SK-N-SH (cell line): ENCODE measurements around the gene PDZD2. TPM values are rescaled to one million over a fixed set of nuclear protein-coding genes. Genes with fewer than 3 reads are reported as not detected.

ENCODE experiments used
- CTCF ChIA-PET: fragments of 300-600, 350-600 bp; formaldehyde crosslinking; extraction: SDS; loops from one replicate; lab custom pipeline; 2021; lab: Yijun Ruan, JAX
- POLR2A ChIA-PET: fragments of 350-600 bp; sonication (Branson Sonifier 250); formaldehyde crosslinking; extraction: SDS; loops from one replicate; lab custom pipeline; 2020; ENCODE audit warnings: antibody characterized with exemption, inconsistent platforms; lab: Yijun Ruan, JAX
- DNase-seq: peaks from one replicate; pipeline ENCODE4 v3.0.0; 2012
- H2AFZ ChIP-seq: fragments of 200-600 bp; sonication (generic); 2 replicates; pipeline ENCODE4 v1.8.1; 2016; ENCODE audit warnings: antibody characterized with exemption, mild to moderate bottlenecking, low read depth
- H3F3A ChIP-seq: fragments of 200-600 bp; sonication (generic); replicated peaks from 2 replicates; pipeline ENCODE3; 2016; ENCODE audit warnings: antibody characterized with exemption, mild to moderate bottlenecking; ENCODE audit not compliant: insufficient read depth
- H3K27ac ChIP-seq, 2 experiments: fragments of 200-500 bp in 1 of 2; fragments of 200-600 bp in 1 of 2; sonication (Bioruptor generic) in 1 of 2; sonication (generic), shearing (Covaris generic) in 1 of 2; 2 replicates each; pipeline versions ENCODE4 v1.5.1 to v1.6.1; 2014 to 2016; ENCODE audit warnings: low read depth in 2 of 2, inconsistent platforms in 1 of 2, low read length in 1 of 2, mild to moderate bottlenecking in 1 of 2, mixed read lengths in 1 of 2
- H3K27me3 ChIP-seq: fragments of 200-600 bp; sonication (generic), shearing (Covaris generic); 2 replicates; pipeline ENCODE4 v1.6.1; 2016; ENCODE audit warnings: mixed run types; ENCODE audit not compliant: insufficient read depth
- H3K36me3 ChIP-seq, 2 experiments: fragments of 200-500 bp in 1 of 2; fragments of 200-600 bp in 1 of 2; sonication (Bioruptor generic) in 1 of 2; sonication (generic) in 1 of 2; replicated peaks in 1 of 2; 2 replicates each; pipeline versions ENCODE3 to v1.5.1; 2014 to 2016; ENCODE audit warnings: low read length in 1 of 2, mild to moderate bottlenecking in 1 of 2; ENCODE audit not compliant: insufficient read depth in 2 of 2, control insufficient read depth in 1 of 2
- H3K4me1 ChIP-seq, 2 experiments: fragments of 200-500 bp in 1 of 2; fragments of 200-600 bp in 1 of 2; sonication (Bioruptor generic) in 1 of 2; sonication (generic), shearing (Covaris generic) in 1 of 2; 2 replicates each; pipeline versions ENCODE4 v1.5.1 to v1.6.1; 2014 to 2016; ENCODE audit warnings: low read depth in 1 of 2, low read length in 1 of 2, mixed run types in 1 of 2; ENCODE audit not compliant: insufficient read depth in 2 of 2, control insufficient read depth in 1 of 2
- H3K4me2 ChIP-seq: fragments of 200-600 bp; sonication (generic), shearing (Covaris generic); 2 replicates; pipeline ENCODE4 v1.6.1; 2017; ENCODE audit warnings: mixed run types
- H3K4me3 ChIP-seq, 2 experiments: fragments of 200-500 bp in 1 of 2; fragments of 200-600 bp in 1 of 2; sonication (Bioruptor generic) in 1 of 2; sonication (generic), shearing (Covaris generic) in 1 of 2; 2 replicates each; pipeline versions ENCODE4 v1.5.1 to v1.8.1; 2014 to 2016; ENCODE audit warnings: low read depth in 2 of 2, inconsistent platforms in 1 of 2, low read length in 1 of 2, mild to moderate bottlenecking in 1 of 2, mixed read lengths in 1 of 2, moderate library complexity in 1 of 2
- H3K79me2 ChIP-seq: fragments of 200-600 bp; sonication (generic); 2 replicates; pipeline ENCODE4 v1.8.1; 2017; ENCODE audit warnings: mild to moderate bottlenecking; ENCODE audit not compliant: insufficient read depth
- H3K9ac ChIP-seq: fragments of 200-600 bp; sonication (generic); 2 replicates; pipeline ENCODE4 v1.6.1; 2017; ENCODE audit warnings: mixed run types
- H3K9me2 ChIP-seq: fragments of 200-600 bp; sonication (generic); 2 replicates; pipeline ENCODE4 v1.6.1; 2017; ENCODE audit warnings: mixed run types
- H3K9me3 ChIP-seq: fragments of 200-600 bp; sonication (generic); 2 replicates; pipeline ENCODE4 v1.6.1; 2017; ENCODE audit warnings: mixed run types, mild to moderate bottlenecking, moderate library complexity
- H4K20me1 ChIP-seq: fragments of 200-600 bp; sonication (generic); 2 replicates; pipeline ENCODE4 v1.6.1; 2017; ENCODE audit warnings: mild to moderate bottlenecking, mixed run types; ENCODE audit not compliant: insufficient read depth
- CTCF ChIP-seq: fragments of 200-600 bp; sonication (generic); IDR thresholded peaks from 2 replicates; pipeline ENCODE4 v1.6.1; 2017; ENCODE audit warnings: antibody characterized with exemption, mild to moderate bottlenecking, moderate library complexity
- EP300 ChIP-seq, 2 experiments: IDR thresholded peaks; 2 replicates each; pipeline versions ENCODE4 v1.4.0 to v1.6.1; 2012; ENCODE audit warnings: borderline replicate concordance in 1 of 2, low read depth in 1 of 2, low read length in 1 of 2
- EZH2phosphoT487 ChIP-seq: fragments of 200-600 bp; sonication (generic); IDR thresholded peaks from 2 replicates; pipeline ENCODE4 v1.6.1; 2017; ENCODE audit warnings: low read depth, mixed run types, mild to moderate bottlenecking, antibody characterized with exemption, moderate library complexity, borderline replicate concordance
- GABPA ChIP-seq: IDR thresholded peaks from 2 replicates; pipeline ENCODE4 v1.4.0; 2012; ENCODE audit warnings: low read depth, mild to moderate bottlenecking
- GATA2 ChIP-seq: sonication (generic); formaldehyde crosslinking; IDR thresholded peaks from 2 replicates; pipeline ENCODE4 v1.5.0; 2020; ENCODE audit warnings: mild to moderate bottlenecking, missing genetic modification reagents
- IRF3 ChIP-seq: fragments of 150-350 bp; IDR thresholded peaks from 2 replicates; pipeline ENCODE4 v1.6.1; 2016; ENCODE audit warnings: mild to moderate bottlenecking, low read depth, low read length
- MEF2A ChIP-seq: IDR thresholded peaks from 2 replicates; pipeline ENCODE4 v1.4.0; 2012; ENCODE audit warnings: low read depth, borderline replicate concordance
- MXI1 ChIP-seq: IDR thresholded peaks from 2 replicates; pipeline ENCODE4 v1.6.1; 2012; ENCODE audit warnings: mild to moderate bottlenecking, low read depth, low read length, improper control_type of control experiment
- NFIC ChIP-seq: IDR thresholded peaks from 2 replicates; pipeline ENCODE4 v1.4.0; 2012; ENCODE audit warnings: borderline replicate concordance
- NRF1 ChIP-seq: IDR thresholded peaks from 2 replicates; pipeline ENCODE4 v1.6.1; 2012; ENCODE audit warnings: low read depth, mild to moderate bottlenecking, low read length
- POLR2AphosphoS5 ChIP-seq: IDR thresholded peaks from 2 replicates; pipeline ENCODE4 v1.6.1; 2012; ENCODE audit warnings: low read depth, low read length
- RCOR1 ChIP-seq: fragments of 150-350 bp; IDR thresholded peaks from 2 replicates; pipeline ENCODE4 v1.6.1; 2017; ENCODE audit warnings: antibody characterized with exemption, low read length
- RFX5 ChIP-seq: IDR thresholded peaks from 2 replicates; pipeline ENCODE4 v1.6.1; 2012; ENCODE audit warnings: mild to moderate bottlenecking, improper control_type of control experiment, low read length
- RXRA ChIP-seq: IDR thresholded peaks from 2 replicates; pipeline ENCODE4 v1.4.0; 2012; ENCODE audit warnings: low read depth, mild to moderate bottlenecking, borderline replicate concordance
- SMC3 ChIP-seq: IDR thresholded peaks from 2 replicates; pipeline ENCODE4 v1.6.1; 2012; ENCODE audit warnings: low read depth, low read length, improper control_type of control experiment
- TAF1 ChIP-seq: IDR thresholded peaks from 2 replicates; pipeline ENCODE4 v1.6.1; 2012; ENCODE audit warnings: low read depth, mild to moderate bottlenecking, low read length, moderate library complexity, borderline replicate concordance
- TEAD4 ChIP-seq: IDR thresholded peaks from 2 replicates; pipeline ENCODE4 v1.4.0; 2012; ENCODE audit warnings: mild to moderate bottlenecking, borderline replicate concordance; ENCODE audit not compliant: insufficient read depth
- USF2 ChIP-seq: fragments of 150-350 bp; IDR thresholded peaks from 2 replicates; pipeline ENCODE4 v1.6.1; 2017; ENCODE audit warnings: antibody characterized with exemption, low read length, low read depth, borderline replicate concordance
- YY1 ChIP-seq: IDR thresholded peaks from 2 replicates; pipeline ENCODE4 v1.4.0; 2012; ENCODE audit warnings: low read depth, mild to moderate bottlenecking
- ZBTB33 ChIP-seq: IDR thresholded peaks from 2 replicates; pipeline ENCODE4 v1.4.0; 2012; ENCODE audit warnings: low read depth, borderline replicate concordance
- WGBS: methylation state at CpG from one replicate; pipeline ENCODE4 v1.1.6; 2017; ENCODE audit warnings: low lambda C conversion rate; 5-methylcytosine and 5-hydroxymethylcytosine counted together
- polyA plus RNA-seq, 3 experiments: library from polyadenylated mRNA; depleted of rRNA; stranded (reverse); fragments of >200 nt; gene quantifications; 2 replicates each; pipeline ENCODE4 v1.2.3, GENCODE V29; 2012
- TF ChIP-seq, protein P1 (sequence below): IDR thresholded peaks from 2 replicates; pipeline ENCODE4; 2012

PDZD2 gene
- polyA plus RNA-seq, 1 of the 3 experiments (the other 2 are of a cell fraction), result 0.13 TPM

DNA sequence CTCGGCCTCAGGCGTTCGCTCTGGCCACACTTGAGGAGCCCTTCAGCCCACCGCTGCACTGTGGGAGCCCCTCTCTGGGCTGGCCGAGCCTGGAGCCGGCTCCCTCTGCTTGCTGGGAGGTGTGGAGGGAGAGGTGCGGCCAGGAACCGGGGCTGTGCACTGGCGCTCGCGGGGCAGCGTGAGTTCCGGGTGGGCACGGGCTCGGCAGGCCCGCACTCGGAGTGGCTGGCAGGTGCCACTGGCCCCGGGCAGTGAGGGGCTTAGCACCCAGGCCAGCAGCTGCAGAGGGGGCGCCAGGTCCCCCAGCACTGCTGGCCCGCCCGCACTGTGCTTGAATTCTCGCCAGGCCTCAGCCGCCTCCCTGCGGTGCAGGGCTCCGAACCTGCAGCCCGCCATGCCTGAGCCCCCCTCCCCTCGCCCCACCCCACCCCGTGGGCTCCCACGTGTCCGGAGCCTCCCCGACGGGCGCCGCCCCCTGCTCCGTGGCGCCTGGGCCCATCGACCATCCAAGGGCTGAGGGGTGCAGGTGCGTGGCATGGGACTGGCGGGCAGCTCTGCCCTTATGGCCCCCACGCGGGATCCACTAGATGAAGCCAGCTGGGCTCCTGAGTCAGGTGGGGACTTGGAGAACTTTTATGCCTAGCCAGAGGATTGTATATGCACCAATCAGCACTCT is 138.2 kb downstream of the PDZD2 start (continued):
- TF ChIP-seq, protein P1, sequence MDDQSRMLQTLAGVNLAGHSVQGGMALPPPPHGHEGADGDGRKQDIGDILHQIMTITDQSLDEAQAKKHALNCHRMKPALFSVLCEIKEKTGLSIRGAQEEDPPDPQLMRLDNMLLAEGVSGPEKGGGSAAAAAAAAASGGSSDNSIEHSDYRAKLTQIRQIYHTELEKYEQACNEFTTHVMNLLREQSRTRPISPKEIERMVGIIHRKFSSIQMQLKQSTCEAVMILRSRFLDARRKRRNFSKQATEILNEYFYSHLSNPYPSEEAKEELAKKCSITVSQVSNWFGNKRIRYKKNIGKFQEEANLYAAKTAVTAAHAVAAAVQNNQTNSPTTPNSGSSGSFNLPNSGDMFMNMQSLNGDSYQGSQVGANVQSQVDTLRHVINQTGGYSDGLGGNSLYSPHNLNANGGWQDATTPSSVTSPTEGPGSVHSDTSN, result no peak
- TF ChIP-seq ZBTB33 (no peak), RXRA (no peak), GABPA (no peak), SMC3 (no peak), MXI1 (no peak), POLR2AphosphoS5 (no peak), MEF2A (no peak), EZH2phosphoT487 (no peak), TAF1 (no peak)

- Histone ChIP-seq H3K27me3 (no peaks in the 10 kb centered on the region; the same call in 1 of the 2 replicates), H4K20me1 (no peaks in the 10 kb centered on the region), H3K4me3 (no peak overlapping the region), H2AFZ (no peak overlapping the region), H3K36me3 (no peaks in the 10 kb centered on the region), H3K9ac (no peak overlapping the region), H3F3A (no peaks in the 10 kb centered on the region), H3K4me1 (peaks cover 0 to 13% of the 10 kb centered on the region in 2 experiments; a peak in 1 of 4 replicates), H3K4me2 (no peak overlapping the region), H3K79me2 (no peaks in the 10 kb centered on the region), H3K27ac (no peak overlapping the region), H3K9me2 (no peaks in the 10 kb centered on the region), H3K9me3 (no peaks in the 10 kb centered on the region)
- ChIA-PET POLR2A (no interaction called here), CTCF (interaction anchor here (1.4 kb wide), 2 partner anchors 27 to 144 kb away, joined by 4 to 5 read pairs; no protein-coding TSS in a partner anchor)
- 35% methylated on average over 5 of the region's 5 CpGs for WGBS
- no peak for TF ChIP-seq RFX5
- TF ChIP-seq NRF1, result no peak
- no peak for TF ChIP-seq TEAD4
- TF ChIP-seq USF2, result no peak
- TF ChIP-seq YY1, result no peak
- TF ChIP-seq CTCF, result no peak
- no peak for TF ChIP-seq EP300 (IDR thresholded peaks at IDR 0.05; ENCODE audit: borderline replicate concordance in 1 of 2, low read depth in 1 of 2, low read length in 1 of 2)
- TF ChIP-seq NFIC, result no peak
- TF ChIP-seq GATA2 (CRISPR knock-in tag), result no peak
- no peak for TF ChIP-seq RCOR1
- TF ChIP-seq MXI1, result no peak
- no peak for TF ChIP-seq POLR2AphosphoS5
- no peak for TF ChIP-seq IRF3
- no peak for DNase-seq
Measured at GRCh38 chr5:31781772-31782171, 142.8 kb downstream of the PDZD2 start.
